Spleen (tissue), 7 donors: ENCODE data around the gene CEBPG.

ENCODE experiments used
- CTCF ChIP-seq, 11 experiments: fragments of 200-600 bp in 7 of 11; fragments of 450-650 bp in 4 of 11; sonication (generic) in 4 of 11; IDR thresholded peaks in 8 of 11; conservative IDR thresholded peaks in 3 of 11; 1 replicate in 7 of 11; 2 replicates in 4 of 11; pipeline versions ENCODE4 v1.4.0 to v1.8.0; 2016 to 2021; ENCODE audit warnings: antibody characterized with exemption in 11 of 11, inconsistent platforms in 4 of 11, mild to moderate bottlenecking in 1 of 11
- POLR2A ChIP-seq, 3 donors: fragments of 450-650 bp; IDR thresholded peaks; one replicate each; pipeline ENCODE4 v1.5.1; 2017; ENCODE audit warnings: antibody characterized with exemption in 3 of 3, mild to moderate bottlenecking in 1 of 3
- POLR2AphosphoS5 ChIP-seq, 3 donors: sonication (generic); formaldehyde crosslinking; IDR thresholded peaks; one replicate each; pipeline ENCODE4 v1.5.1; 2017; ENCODE audit warnings: antibody characterized with exemption in 3 of 3
- donor health status: DM: no; HTN: no; CAD: no; lungs with moderate emphysema.
- donor health status: DM: no; HTN: no; CAD: no.
- donor health status: DM: no; HTN: no; CAD: no.

- no peak for TF ChIP-seq POLR2A (IDR thresholded peaks at IDR 0.05)
- no peak for TF ChIP-seq CTCF (IDR thresholded peaks at IDR 0.05 in 8 of 11, conservative IDR thresholded peaks at IDR 0.05 in 3 of 11)
- TF ChIP-seq POLR2AphosphoS5 (IDR thresholded peaks at IDR 0.05) = no peak
These were observed 25.7 kb downstream of the CEBPG start for GRCh38 chr19:33399081-33399744.
